DOHH2 (cell line): Measurements from ENCODE around the gene NRN1.

ENCODE experiments used
- H3F3A ChIP-seq: fragments of 200-600 bp; sonication (generic), shearing (Covaris generic); 2 replicates; pipeline ENCODE4 v1.6.0; 2016; ENCODE audit warnings: antibody characterized with exemption, mild to moderate bottlenecking; ENCODE audit not compliant: control insufficient read depth, insufficient read depth
- H3K27ac ChIP-seq: fragments of 200-600 bp; sonication (generic); 2 replicates; pipeline ENCODE4 v1.5.1; 2014; ENCODE audit warnings: low read depth, mild to moderate bottlenecking, low read length, moderate library complexity
- H3K27me3 ChIP-seq: fragments of 200-600 bp; sonication (generic); 2 replicates; pipeline ENCODE4 v1.6.1; 2014; ENCODE audit warnings: mild to moderate bottlenecking, low read length, mixed read lengths; ENCODE audit not compliant: control insufficient read depth
- H3K36me3 ChIP-seq: fragments of 200-600 bp; sonication (generic); 2 replicates; pipeline ENCODE4 v1.6.1; 2014; ENCODE audit warnings: mild to moderate bottlenecking, low read length, moderate library complexity, mixed read lengths; ENCODE audit not compliant: control insufficient read depth
- H3K4me1 ChIP-seq: fragments of 200-600 bp; sonication (generic); 2 replicates; pipeline ENCODE4 v1.6.1; 2014; ENCODE audit warnings: mild to moderate bottlenecking, low read length, mixed read lengths; ENCODE audit not compliant: control insufficient read depth
- H3K4me2 ChIP-seq: fragments of 200-600 bp; sonication (generic); 2 replicates; pipeline ENCODE4 v1.6.0; 2014; ENCODE audit warnings: mild to moderate bottlenecking, low read length, moderate library complexity
- H3K4me3 ChIP-seq: fragments of 200-600 bp; sonication (generic); 2 replicates; pipeline ENCODE4 v1.5.1; 2014; ENCODE audit warnings: mild to moderate bottlenecking, low read length, mixed read lengths
- H3K79me2 ChIP-seq: fragments of 200-600 bp; sonication (generic); 2 replicates; pipeline ENCODE4 v1.6.1; 2014; ENCODE audit warnings: mild to moderate bottlenecking, low read length, mixed read lengths; ENCODE audit not compliant: control insufficient read depth
- H3K9me2 ChIP-seq: fragments of 200-600 bp; sonication (generic); replicated peaks from 2 replicates; pipeline ENCODE4 v1.6.1; 2014; ENCODE audit warnings: mild to moderate bottlenecking, low read length, mixed read lengths; ENCODE audit not compliant: control insufficient read depth
- H3K9me3 ChIP-seq: fragments of 200-600 bp; sonication (generic); 2 replicates; pipeline ENCODE4 v1.6.1; 2014; ENCODE audit warnings: antibody characterized with exemption, low read length, mixed read lengths; ENCODE audit not compliant: control insufficient read depth, insufficient read depth
- H4K20me1 ChIP-seq: fragments of 200-600 bp; sonication (generic); 2 replicates; pipeline ENCODE4 v1.6.0; 2014; ENCODE audit warnings: low read depth, mild to moderate bottlenecking, antibody characterized with exemption, low read length, moderate library complexity; ENCODE audit not compliant: control insufficient read depth, insufficient read depth
- EZH2phosphoT487 ChIP-seq: fragments of 200-600 bp; sonication (generic); IDR thresholded peaks from 2 replicates; pipeline ENCODE4 v1.6.1; 2017; ENCODE audit warnings: borderline replicate concordance, mild to moderate bottlenecking, antibody characterized with exemption, low read length, moderate library complexity, mixed read lengths
- TF ChIP-seq, protein P1 (sequence below): fragments of 200-600 bp; sonication (generic); IDR thresholded peaks from one replicate; pipeline ENCODE4 v1.5.1; 2014; ENCODE audit warnings: antibody characterized with exemption, mild to moderate bottlenecking, low read depth, low read length; ENCODE audit not compliant: poor library complexity, severe bottlenecking

NRN1 gene

GRCh38 chr6:5998236-5998635, 8.5 kb downstream of the NRN1 start:
- no peaks in the 10 kb centered on the region for H3K36me3 ChIP-seq
- no peaks in the 10 kb centered on the region for H3K79me2 ChIP-seq
- no peaks in the 10 kb centered on the region for H3K9me2 ChIP-seq
- H3K4me2 ChIP-seq = no peak overlapping the region
- no peaks in the 10 kb centered on the region for H3K9me3 ChIP-seq
- peaks cover 70% of the 10 kb centered on the region for H3K27me3 ChIP-seq
- peaks cover 6% of the 10 kb centered on the region; the same call in 1 of the 2 replicates for H3F3A ChIP-seq
- H3K4me3 ChIP-seq = no peak overlapping the region
- TF ChIP-seq EZH2phosphoT487 = no peak
- TF ChIP-seq, protein P1, sequence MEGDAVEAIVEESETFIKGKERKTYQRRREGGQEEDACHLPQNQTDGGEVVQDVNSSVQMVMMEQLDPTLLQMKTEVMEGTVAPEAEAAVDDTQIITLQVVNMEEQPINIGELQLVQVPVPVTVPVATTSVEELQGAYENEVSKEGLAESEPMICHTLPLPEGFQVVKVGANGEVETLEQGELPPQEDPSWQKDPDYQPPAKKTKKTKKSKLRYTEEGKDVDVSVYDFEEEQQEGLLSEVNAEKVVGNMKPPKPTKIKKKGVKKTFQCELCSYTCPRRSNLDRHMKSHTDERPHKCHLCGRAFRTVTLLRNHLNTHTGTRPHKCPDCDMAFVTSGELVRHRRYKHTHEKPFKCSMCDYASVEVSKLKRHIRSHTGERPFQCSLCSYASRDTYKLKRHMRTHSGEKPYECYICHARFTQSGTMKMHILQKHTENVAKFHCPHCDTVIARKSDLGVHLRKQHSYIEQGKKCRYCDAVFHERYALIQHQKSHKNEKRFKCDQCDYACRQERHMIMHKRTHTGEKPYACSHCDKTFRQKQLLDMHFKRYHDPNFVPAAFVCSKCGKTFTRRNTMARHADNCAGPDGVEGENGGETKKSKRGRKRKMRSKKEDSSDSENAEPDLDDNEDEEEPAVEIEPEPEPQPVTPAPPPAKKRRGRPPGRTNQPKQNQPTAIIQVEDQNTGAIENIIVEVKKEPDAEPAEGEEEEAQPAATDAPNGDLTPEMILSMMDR = no peak
- no peaks in the 10 kb centered on the region for H4K20me1 ChIP-seq
- no peak overlapping the region for H3K27ac ChIP-seq
- peaks cover 15% of the 10 kb centered on the region for H3K4me1 ChIP-seq

GRCh38 chr6:5997420-5997987, 9.2 kb downstream of the NRN1 start:
- no peaks in the 10 kb centered on the region for H4K20me1 ChIP-seq
- TF ChIP-seq, protein P1 = no peak
- TF ChIP-seq EZH2phosphoT487 = no peak
- peak overlapping the region; percentile 63 for H3K4me3 ChIP-seq
- peaks cover 67% of the 10 kb centered on the region for H3K27me3 ChIP-seq
- no peaks in the 10 kb centered on the region for H3K79me2 ChIP-seq
- peaks cover 6% of the 10 kb centered on the region; the same call in 1 of the 2 replicates for H3F3A ChIP-seq
- peaks cover 15% of the 10 kb centered on the region for H3K4me1 ChIP-seq
- H3K9me2 ChIP-seq = no peaks in the 10 kb centered on the region
- H3K36me3 ChIP-seq = no peaks in the 10 kb centered on the region
- no peaks in the 10 kb centered on the region for H3K9me3 ChIP-seq
- no peak overlapping the region for H3K27ac ChIP-seq
- H3K4me2 ChIP-seq = peak overlapping the region; percentile 50

DNA sequence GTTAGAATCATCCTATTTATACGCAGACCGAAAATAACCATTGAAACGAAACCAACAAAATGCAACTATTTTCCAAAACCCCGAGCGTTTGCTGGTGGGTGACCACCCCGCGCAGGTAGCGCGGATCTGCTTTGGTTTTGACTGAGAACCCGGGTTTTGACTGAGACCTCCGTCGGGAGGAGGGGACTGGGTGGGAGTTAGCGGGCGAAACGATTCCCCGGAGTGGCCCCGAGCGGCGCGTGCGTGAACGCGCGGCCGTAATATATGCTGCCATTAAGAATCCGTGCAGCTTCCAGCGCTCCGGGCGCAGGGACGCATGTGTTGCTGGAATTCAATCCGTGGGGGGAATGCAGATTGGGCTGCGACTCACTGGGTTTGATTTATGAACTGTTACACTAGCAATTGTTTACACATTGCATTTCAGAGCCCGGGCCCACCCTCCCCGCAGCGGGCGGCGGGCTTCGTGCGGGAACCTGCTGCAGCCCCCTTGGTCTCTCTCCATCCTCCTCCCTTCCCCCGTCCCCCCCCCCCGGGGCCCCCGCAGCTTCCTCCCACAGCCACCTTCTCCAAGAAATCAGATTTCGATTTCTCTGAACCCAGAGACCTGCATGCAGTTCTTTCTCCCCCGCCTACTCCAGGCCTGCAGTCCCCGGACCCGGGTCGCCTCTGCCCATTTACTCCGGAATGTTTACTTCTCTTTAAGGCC, 9.9 kb downstream of the NRN1 start:
- Histone ChIP-seq H3K27me3 (peaks cover 67% of the 10 kb centered on the region), H3F3A (peaks cover 6% of the 10 kb centered on the region; the same call in 1 of the 2 replicates), H3K27ac (no peak overlapping the region), H3K79me2 (no peaks in the 10 kb centered on the region), H3K4me2 (peak overlapping the region; percentile 50), H3K4me1 (peaks cover 15% of the 10 kb centered on the region), H3K36me3 (no peaks in the 10 kb centered on the region), H3K9me2 (no peaks in the 10 kb centered on the region), H3K9me3 (no peaks in the 10 kb centered on the region), H4K20me1 (no peaks in the 10 kb centered on the region), H3K4me3 (peak overlapping the region; percentile 63)
- TF ChIP-seq, protein P1 = no peak
- TF ChIP-seq EZH2phosphoT487 = no peak
